GM19467 (cell line): ENCODE measurements around the gene GPHB5.
"Not testable (repeated sequence)": the region's sequence is repeated elsewhere in the genome, so short reads cannot be mapped to it uniquely, and the experiment has no call there.

Experiments used
- ATAC-seq: cut with Tn5 transposase; IDR thresholded peaks from one replicate; pipeline ENCODE4 v1.9.1; 2021; ENCODE audit warnings: mild to moderate bottlenecking, moderate library complexity; ENCODE audit not compliant: unreplicated experiment

GPHB5 gene

DNA sequence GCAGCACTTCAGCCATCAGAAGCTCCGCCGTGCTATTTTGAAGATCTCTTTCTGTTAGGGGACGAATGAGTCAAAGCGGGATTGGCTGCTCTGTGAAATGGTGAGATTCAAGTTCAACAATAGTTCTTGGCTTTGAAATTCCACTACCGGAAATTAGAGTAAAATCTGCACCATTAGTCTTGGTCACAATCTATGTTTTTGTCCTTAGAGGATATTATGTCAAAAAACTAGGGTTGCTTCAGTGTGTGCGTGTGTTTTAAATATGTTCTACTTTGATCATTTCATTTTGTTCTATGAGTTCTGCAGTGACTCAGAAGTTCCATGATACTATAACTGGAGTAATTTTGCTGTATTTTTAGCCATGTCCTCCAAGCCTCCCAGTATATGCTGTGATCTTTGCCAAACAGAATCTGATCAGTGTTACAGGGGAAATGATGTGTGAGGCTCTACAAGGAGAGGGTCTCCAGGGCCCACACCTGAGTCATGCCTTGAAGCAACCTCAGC is 22.6 kb downstream of the GPHB5 start:
- ATAC-seq, result no peak

GRCh38 chr14:63295231-63295685 is 23.5 kb downstream of the GPHB5 start:
- ATAC-seq, result no peak

GRCh38 chr14:63292805-63293204 is 25.9 kb downstream of the GPHB5 start:
- no peak for ATAC-seq

- ATAC-seq, result no peak
These were observed 27.8 kb downstream of the GPHB5 start for GRCh38 chr14:63290741-63291430.

DNA sequence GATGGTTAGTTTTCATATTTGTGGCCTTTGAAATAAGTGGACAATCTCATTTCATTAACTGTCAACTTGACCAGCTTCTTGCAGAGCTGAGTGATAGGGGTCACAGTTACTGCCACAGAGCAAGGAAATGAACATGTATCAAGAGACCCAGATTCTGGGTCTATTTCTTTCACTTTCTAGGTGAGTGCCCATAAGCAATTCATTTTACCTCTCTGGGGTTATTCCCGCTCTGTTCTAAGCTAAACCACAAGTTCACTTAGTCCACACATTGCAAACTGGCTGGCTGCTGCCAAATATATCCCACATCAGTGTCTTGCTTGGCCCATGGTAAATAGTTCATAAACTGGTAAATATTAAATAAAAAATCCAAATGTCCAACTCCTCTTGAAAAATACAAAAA is 29.9 kb downstream of the GPHB5 start:
- no peak for ATAC-seq

DNA sequence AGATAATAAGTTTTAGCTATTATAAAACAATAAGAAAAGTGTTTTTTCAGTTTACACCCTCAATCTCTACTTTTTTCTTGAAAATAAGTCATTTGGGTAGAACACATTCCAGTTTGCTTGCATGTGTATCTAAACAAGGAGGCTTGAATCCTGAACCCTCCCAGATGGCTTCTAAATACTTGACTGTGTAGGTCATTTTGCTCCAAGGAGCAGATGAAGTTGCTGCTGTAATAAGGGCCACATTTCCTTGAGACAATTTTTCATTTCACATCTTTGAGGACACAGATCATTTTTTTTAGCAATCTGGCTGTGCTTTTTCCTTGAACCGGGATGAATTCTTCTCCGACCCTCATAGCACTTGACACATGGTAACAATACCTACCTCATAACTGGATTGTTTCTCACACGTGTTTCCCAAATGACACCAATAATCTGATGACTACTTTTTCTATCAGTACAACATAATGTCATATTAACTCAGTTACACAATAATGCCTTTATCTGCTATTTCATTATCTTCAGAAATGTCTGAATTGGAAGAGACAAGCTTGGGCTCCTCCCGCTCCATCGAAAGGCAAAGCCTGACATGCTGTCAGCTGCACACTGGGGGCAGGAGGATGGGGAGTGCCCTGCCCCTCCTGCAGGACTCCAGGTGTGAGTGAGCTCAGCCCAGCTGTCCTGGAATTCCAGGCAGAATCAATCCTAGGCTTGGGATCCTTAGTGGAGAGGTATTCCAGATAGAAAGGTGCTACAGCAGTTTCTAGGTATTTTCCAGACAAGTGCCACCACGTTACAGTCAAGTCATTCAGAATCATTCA is 30.9 kb downstream of the GPHB5 start:
- no peak for ATAC-seq

GRCh38 chr14:63286071-63286470 is 32.7 kb downstream of the GPHB5 start:
- ATAC-seq, result no peak

- no peak for ATAC-seq
These were observed 34.9 kb downstream of the GPHB5 start for GRCh38 chr14:63283884-63284248.

DNA sequence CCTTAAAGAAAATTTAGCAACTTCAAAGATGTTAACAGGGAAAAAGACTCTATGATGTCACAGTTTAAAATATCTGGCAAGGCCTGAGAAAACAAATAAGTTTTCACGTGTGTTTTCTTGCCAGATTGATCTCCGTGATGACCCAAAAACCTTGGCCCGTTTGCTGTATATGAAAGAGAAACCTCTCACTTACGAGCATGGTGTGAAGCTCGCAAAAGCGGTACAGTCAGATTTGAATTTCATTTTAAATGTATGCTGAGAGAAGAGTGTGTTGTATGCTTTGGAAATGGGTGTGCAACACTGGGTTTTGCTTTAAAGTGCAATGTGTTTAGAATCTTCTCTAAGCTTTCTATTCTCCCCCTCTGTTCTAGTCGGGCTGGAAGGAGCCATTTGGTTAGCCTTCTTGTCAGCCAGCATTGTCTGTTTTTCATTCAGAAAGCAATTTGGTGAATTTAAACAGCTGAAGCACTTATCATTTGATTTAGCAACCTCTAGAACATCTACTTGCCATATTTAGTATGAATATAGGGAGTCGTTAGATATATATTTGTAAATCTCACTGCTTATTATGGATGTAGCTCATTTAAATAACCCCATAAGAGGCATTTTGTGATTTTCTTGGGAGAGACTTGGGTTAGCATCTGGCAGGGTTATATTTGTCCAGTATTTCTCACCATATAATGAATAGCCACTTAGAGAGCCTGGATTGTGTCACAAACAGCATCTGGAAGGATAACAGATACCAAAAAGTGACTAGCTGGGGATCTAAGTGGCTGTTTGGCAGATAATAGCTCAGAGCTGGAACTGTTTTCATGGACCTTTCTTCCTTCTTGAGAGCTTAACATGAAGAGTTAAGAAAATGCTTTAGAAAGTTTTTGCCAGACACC is 35.5 kb downstream of the GPHB5 start:
- peak; percentile 79 for ATAC-seq

GRCh38 chr14:63279933-63280332 is 38.8 kb downstream of the GPHB5 start:
- not testable (repeated sequence) for ATAC-seq

DNA sequence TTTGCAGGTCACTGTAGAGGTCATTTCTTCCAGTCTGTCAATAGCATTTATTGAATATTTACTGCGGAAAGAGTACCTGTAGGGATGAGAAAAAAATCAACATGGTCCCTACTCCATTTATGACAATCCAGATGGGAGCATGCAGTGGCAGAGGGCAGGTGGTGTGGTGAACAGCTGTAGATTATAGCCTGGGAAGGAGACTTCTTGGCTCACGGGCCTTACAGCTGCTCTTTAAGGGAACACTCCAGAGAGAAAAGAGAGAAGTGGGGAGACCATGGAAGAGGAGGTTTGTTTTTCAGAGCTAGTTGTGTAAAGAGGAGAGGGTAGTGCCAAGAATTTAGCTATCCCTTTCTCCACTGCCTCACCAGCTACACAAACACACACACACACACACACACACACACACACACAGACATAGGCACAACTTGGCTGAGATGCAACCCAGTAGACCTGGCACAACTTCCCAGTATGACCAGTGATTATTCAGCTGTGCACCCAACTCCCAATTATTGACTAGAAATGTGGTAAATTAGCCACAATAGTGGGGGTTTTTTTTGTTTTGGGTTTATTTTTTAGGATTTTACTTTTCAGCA is 41.0 kb downstream of the GPHB5 start:
- no peak for ATAC-seq

GRCh38 chr14:63276492-63277342 is 42.0 kb downstream of the GPHB5 start:
- peak; percentile 67 for ATAC-seq

- no peak for ATAC-seq
These were observed 42.7 kb downstream of the GPHB5 start for GRCh38 chr14:63276016-63276415.

DNA sequence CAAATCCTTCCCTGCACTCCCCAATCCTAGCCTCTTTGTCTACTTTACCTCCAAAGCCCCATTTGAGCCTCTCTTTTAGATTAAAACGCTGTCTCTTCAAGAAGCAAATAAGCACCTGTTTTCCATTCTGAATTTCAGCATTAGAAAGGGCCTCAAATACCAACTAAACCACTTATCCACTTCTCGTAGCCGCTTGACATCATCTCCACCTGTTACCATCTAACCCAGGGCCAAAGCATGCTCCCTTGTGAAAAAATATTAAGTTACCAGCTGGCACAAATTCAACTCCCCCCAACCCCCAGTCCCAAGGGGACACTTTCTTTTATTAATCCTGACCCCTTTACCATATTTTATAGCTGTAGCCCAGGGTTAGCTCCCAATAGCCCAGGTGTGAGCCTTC is 43.1 kb downstream of the GPHB5 start:
- ATAC-seq, result no peak

GRCh38 chr14:63273717-63274655 is 44.7 kb downstream of the GPHB5 start:
- no peak for ATAC-seq

DNA sequence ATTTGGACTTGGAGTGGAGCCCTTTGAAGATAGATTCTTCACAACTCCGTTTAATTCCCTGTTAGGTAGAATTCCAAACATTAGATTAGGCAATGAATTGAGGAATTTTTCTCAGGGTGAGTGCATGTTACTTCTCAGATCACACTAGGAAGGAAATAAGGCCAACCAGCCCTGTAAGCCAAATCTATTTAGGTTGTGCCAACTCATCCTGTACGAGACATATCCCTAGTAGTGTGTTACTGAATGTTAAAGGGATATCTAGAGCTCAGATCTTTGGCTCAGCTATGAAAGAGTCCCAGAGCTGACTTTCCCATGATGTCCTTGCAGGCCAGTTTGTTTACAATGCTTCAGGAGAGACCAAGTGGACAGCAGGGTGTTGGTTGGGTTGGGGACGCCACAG is 45.6 kb downstream of the GPHB5 start:
- no peak for ATAC-seq

DNA sequence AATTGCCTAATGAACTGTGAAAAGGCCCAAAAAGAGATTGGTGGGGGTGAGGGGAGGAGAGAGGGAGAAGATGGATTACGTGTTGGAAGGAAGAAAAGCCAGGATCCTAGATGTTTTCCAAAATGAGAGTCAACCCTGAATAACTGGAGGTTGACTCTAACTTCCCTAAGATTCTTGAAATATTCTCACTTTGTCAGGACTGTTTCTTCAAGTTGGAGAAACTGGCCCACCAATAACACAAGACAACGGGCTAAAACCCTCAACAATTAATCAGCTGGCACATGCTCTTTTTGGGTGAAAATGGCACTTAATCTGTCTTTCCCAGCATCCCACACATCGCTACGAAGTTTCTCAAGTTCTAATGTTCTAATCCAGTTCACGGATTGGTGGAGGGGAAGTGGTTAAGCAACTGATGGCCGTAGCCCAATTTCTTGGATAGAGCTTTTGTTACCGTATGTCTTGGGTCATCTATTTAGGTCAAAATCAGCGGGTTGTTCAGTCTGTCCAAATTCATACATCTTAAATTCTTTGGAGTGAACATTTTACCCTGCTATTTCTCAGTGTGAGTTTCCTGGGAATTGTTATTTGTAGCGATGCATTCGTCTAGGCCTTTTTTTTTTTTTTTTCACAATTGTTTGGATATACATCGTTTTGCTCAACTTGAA is 49.0 kb downstream of the GPHB5 start:
- ATAC-seq, result no peak

- no peak for ATAC-seq
These were observed 50.0 kb downstream of the GPHB5 start for GRCh38 chr14:63268771-63269170.
